ENCODE results near the gene FBXO24. TPM values are rescaled to one million over a fixed set of nuclear protein-coding genes. Genes with fewer than 3 reads are reported as not detected.

FBXO24 gene
- total and polyA plus RNA-seq, 9 of the 15 experiments (the other 6 are each of a cell fraction or from before 2014, with no cell fraction given): 0.17 to 0.95 (median 0.50) TPM

- no peak for TF ChIP-seq ZHX1 (conservative IDR thresholded peaks at IDR 0.05; ENCODE audit: low read length)
- no peak for TF ChIP-seq HNRNPLL (IDR thresholded peaks at IDR 0.05; ENCODE audit: low read depth, low read length, poor library complexity, severe bottlenecking)
- no peak for TF ChIP-seq NR0B1 (IDR thresholded peaks at IDR 0.05; ENCODE audit: partially characterized antibody)
- peak in 1 of 2 experiments; percentile 51; a peak in 2 of 4 replicates for TF ChIP-seq SIN3A (IDR thresholded peaks at IDR 0.05; ENCODE audit: borderline replicate concordance in 2 of 2, control insufficient read depth in 1 of 2, low read depth in 2 of 2, low read length in 2 of 2)
- TF ChIP-seq E4F1 (CRISPR knock-in tag; IDR thresholded peaks at IDR 0.05; ENCODE audit: borderline replicate concordance): no peak
- no peak for TF ChIP-seq ARID3A (IDR thresholded peaks at IDR 0.05; ENCODE audit: borderline replicate concordance, low read depth, low read length)
- no peak for TF ChIP-seq ZNF140 (CRISPR knock-in tag; IDR thresholded peaks at IDR 0.05)
- TF ChIP-seq JUN (IDR thresholded peaks at IDR 0.05; ENCODE audit: borderline replicate concordance, low read depth, low read length): no peak
- no peak for TF ChIP-seq JUN (CRISPR knock-in tag; IDR thresholded peaks at IDR 0.05; ENCODE audit: borderline replicate concordance)
- TF ChIP-seq ZNF395 (CRISPR knock-in tag; IDR thresholded peaks at IDR 0.05): peak; percentile 65; the same call in 1 of the 2 replicates
- peak; percentile 54; the same call in 1 of the 2 replicates for TF ChIP-seq CBFB (CRISPR knock-in tag; IDR thresholded peaks at IDR 0.05)
- no peak for TF ChIP-seq NELFE (IDR thresholded peaks at IDR 0.05; ENCODE audit: insufficient read depth, insufficient read length)
- no peak for TF ChIP-seq CBX1 (IDR thresholded peaks at IDR 0.05; ENCODE audit: low read depth)
- no peak for TF ChIP-seq POLR2B (IDR thresholded peaks at IDR 0.05; ENCODE audit: low read depth, partially characterized antibody)
These were observed 55.3 kb downstream of the FBXO24 start, which contains the start of gene TFR2 (continued) for GRCh38 chr7:100641463-100641859.
